Measurements from ENCODE around the gene TOMM20L.

GRCh38 chr14:58397156-58397555 is 1.4 kb downstream of the TOMM20L start:
- TF ChIP-seq CTCF (IDR thresholded peaks at IDR 0.05) (no peak), REST (IDR thresholded peaks at IDR 0.05; ENCODE audit: insufficient read depth in 1 of 2, low read depth in 2 of 2, low read length in 1 of 2) (no peak), SIN3A (IDR thresholded peaks at IDR 0.05; ENCODE audit: borderline replicate concordance, insufficient read depth, low read depth, low read length) (no peak), POLR2AphosphoS5 (IDR thresholded peaks at IDR 0.05; ENCODE audit: low read depth, low read length) (no peak), TCF7L2 (IDR thresholded peaks at IDR 0.05; ENCODE audit: low read depth, low read length) (no peak)
